ENCODE measurements around the gene ENC1.

The ENC1 gene

GRCh38 chr5:74655716-74656115, 15.2 kb upstream of the ENC1 start:
- no peak for DNase-seq (ENCODE audit: low read depth)

DNA sequence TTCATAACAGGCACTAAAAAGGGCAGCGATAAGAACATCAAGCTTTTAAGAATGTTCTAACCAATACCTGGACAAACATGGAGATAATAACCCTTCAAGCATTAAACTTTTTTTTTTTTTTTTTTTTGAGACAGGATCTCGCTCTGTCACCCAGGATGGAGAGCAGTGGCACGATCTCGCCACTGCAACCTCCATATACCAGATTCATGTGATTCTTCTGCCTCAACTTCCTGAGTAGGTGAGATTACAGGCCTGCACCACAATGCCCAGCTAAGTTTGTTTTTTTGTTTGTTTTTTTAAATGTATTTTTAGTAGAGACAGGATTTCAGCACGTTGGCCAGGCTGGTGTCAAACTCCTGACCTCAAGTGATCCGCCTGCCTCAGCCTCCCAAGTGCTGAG, 14.7 kb upstream of the ENC1 start:
- no peak for DNase-seq (ENCODE audit: low read depth)

DNA sequence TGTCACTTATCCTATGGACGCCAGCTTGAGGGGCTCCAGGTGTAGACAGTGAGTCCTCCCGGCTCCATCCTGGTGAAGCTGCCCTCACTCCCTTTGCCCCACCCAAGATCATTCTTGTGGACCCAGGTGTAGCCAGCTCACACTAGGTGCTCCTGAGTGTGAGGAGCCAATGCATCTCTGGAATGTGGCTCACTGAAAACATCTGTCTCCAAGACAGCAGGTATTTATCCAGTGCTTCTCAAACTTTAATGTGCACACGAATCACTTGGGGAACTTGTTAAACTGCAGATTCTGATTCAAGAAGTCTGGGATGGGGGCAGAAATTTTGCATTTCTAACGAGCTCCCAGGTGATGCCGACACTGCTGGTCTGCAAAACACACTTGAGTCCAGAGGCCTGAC, 13.5 kb upstream of the ENC1 start:
- DNase-seq (ENCODE audit: low read depth): no peak

- no peak for DNase-seq (ENCODE audit: low read depth)
These were observed 12.0 kb upstream of the ENC1 start for GRCh38 chr5:74652576-74652975.

- DNase-seq (ENCODE audit: low read depth): no peak
These were observed 11.2 kb upstream of the ENC1 start for GRCh38 chr5:74651710-74652109.

- DNase-seq (ENCODE audit: low read depth): no peak
These were observed 9.0 kb upstream of the ENC1 start for GRCh38 chr5:74649421-74649973.

DNA sequence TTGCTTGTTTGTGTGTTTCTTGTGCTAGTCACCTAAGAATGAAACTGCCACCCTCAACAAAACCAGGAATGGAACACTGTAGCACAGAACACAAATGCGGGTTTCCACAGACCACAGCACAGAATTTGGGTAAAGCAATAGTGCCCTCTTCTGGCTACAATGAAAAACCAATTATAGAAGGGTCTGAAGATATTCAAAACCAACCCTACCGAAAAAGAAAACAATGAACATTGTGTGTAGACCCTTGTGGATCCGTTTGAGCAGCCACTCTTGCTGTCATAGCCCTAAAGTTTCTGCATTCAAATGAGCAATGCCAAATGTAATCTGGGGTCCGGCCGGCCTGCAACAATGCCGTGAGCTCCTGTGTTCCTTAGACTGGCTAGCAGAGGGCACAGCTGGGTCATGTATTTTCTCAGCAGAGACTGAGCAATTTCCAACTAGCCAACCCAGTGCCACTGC, 8.3 kb upstream of the ENC1 start:
- no peak for DNase-seq (ENCODE audit: low read depth)

DNA sequence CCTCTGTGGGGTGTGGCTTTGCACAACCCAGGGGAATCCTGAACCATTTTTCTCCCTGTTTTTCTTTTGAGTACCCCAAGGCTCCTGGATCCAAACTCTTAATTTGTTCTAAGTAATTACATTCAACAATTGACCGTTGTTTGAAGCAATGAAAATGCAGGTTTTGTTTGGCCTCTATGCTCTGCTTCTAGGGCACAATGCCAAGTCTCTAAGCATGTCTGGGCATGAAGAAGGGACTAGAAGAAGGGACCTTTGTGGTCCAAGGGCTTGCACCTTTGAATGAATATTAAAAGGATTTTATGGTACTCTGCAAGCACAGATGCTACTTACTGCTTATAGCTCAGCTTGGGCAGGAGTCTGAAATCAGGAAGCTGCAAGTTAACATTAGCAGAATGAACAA, 6.6 kb upstream of the ENC1 start:
- no peak for DNase-seq (ENCODE audit: low read depth)

GRCh38 chr5:74643111-74643562, 2.6 kb upstream of the ENC1 start:
- peak; percentile 94 for DNase-seq (ENCODE audit: low read depth)

DNA sequence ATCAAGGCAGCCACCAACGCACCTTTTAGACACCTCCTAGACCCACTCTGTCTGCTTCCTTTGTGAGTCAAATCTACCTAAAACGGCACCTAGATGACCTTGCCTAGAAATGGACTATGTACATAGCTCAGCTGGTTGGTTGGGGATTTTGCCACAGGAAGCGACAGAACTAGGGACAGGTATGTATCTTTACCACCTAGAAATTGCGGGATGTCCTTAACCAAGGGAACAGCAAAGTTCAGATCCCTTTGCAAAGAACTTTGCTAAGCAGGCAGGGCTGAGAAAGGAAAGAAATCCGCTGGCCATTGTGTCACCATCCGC, 2.0 kb upstream of the ENC1 start:
- DNase-seq (ENCODE audit: low read depth): no peak

- no peak for DNase-seq (ENCODE audit: low read depth)
These were observed 1.4 kb upstream of the ENC1 start for GRCh38 chr5:74641735-74642542.

DNA sequence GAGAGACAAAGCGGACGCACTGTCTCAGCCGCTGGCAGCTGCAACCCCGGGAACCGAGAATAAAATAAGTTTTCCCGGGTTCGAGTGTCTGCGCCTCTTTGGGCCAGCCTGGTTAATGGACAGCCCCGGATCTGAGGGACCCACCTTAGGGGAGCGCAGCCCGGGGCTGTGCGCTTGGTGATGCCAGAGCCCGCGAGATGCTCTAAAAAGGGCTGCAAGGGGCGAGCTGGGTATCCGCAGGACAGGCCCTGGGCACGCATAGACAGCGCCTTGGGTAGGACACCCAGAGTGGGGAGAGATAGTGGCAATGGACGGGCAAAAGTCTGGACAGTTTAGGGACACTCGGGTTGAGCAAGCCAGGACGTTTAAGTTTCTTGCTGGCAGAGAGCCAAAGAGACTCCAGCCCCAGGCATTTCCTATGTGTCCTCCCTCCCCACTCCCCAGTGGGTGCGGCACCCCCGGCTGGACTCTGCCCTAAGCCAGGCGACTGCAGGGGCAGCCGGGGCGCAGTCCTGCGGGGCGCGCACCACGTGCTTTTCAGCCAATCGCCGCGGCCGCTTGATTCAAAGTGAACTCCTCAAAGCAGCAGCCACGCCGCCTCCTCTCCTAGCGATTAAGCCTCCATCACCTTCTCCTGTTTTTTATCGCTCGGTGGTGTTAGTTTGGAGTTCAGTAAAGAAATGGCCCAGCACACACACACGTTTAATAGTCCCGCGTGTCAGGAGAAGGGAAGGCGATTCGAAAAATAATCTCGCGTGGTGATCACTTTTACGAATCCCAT, 616 bp upstream of the ENC1 start:
- no peak for DNase-seq (ENCODE audit: low read depth)

- no peak for DNase-seq (ENCODE audit: low read depth)
These were observed 600 bp downstream of the ENC1 start for GRCh38 chr5:74639807-74640449.

DNA sequence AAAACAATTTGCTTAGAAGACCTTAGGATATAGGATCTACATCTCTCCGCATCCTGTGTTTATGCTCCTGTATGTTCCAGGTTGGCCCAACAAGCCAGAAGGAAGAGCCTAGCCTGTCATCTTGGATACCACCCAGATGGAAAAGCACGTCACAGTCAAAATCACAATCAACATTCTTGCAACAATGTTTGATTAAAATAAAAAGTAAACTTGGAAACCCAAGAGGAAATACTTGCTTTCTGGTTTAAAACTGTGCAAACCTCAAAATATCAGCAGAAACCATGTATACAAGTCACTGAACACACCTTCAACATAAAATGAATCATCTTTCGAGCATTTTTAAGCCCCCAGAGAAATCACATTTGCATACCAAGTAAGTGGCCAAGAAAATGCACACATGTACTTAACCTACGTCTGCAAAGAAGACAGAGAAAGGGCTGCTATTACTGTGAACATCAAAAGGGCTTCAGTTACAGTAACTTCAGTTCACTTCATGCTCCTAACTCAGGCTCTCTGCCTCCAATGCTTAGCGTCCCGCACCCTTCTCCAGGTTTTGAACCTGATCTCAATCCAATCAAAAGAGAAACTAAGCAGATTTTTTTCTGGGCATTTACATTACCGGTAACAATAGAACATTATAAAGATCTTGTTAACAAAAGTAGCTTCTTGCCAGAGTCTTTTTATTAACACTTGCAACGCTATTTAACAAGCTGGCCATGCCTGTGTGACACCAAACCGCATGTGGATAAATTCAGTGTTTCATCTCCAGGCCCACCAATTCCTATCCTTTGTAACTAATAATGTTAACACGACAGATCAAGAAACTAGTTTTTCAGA, 1.3 kb downstream of the ENC1 start:
- no peak for DNase-seq (ENCODE audit: low read depth)

DNA sequence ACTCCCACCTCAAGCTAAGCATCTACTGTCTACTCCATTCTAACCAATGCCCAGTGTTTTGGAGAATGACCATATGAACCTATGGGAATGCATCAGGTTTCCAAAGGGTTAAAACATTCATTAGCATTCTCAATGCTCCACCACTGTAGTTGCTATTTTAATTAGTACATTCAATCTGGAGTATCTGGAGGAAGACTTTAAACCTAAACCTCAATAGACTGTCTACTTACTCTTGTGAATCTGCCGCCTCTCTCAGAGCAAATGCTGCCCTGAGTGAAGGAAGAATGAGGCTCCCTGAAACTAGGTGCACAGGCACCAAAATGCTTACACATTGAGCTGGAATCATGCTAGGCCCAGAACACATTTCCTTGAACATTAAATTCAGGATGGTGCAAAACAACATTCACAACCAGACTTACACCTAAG, 2.0 kb downstream of the ENC1 start:
- no peak for DNase-seq (ENCODE audit: low read depth)

GRCh38 chr5:74636552-74636951, 4.0 kb downstream of the ENC1 start:
- DNase-seq (ENCODE audit: low read depth): no peak

- no peak for DNase-seq (ENCODE audit: low read depth)
These were observed 4.4 kb downstream of the ENC1 start for GRCh38 chr5:74636149-74636548.

DNA sequence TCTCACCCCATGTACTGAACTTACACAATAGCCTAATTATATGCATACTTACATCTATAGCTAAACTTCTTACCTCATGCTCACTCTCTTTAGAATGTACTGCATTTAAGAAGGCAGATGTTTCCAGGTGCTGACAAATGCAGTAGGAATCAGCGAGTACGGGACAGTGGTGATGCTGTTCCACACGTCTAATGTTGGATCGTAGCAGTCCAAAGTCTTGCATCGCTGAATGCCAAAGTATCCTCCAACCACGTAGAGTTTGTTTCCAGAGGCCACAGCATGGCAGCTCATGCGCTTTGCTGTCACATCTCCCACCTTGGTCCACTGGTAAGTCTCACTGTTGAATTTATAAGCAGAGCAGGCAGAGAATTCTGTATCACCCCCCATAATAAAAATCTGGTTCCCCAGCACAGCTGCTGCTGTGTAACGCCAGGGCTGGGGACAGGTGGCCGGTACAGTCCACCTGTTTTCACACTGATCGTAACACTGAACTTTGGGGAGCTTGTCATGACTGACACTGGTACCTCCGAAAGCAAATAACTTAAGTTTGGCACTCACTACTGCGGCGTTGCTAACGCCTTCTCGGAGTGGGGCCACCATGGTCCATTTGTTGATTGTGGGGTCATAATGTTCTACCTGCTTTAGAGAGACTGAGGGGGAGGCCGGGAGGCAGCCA, 5.8 kb downstream of the ENC1 start:
- DNase-seq (ENCODE audit: low read depth): no peak

GRCh38 chr5:74633695-74634094, 6.8 kb downstream of the ENC1 start:
- no peak for DNase-seq (ENCODE audit: low read depth)

GRCh38 chr5:74632947-74633356, 7.6 kb downstream of the ENC1 start:
- no peak for DNase-seq (ENCODE audit: low read depth)
